Measurements from ENCODE around the gene HORMAD1.
A peak's percentile ranks its signal among the peaks of the same experiment; 100 is the strongest.
"Not testable (repeated sequence)": the region's sequence is repeated elsewhere in the genome, so short reads cannot be mapped to it uniquely, and the experiment has no call there.

HORMAD1 gene

GRCh38 chr1:150696995-150697927 is 23.4 kb downstream of the HORMAD1 start, which contains the start of gene GOLPH3L:
TSS of gene GOLPH3L (minus strand) at chr1:150697154. CDS start at chr1:150694838, 2,316 bp downstream.
- DNase-seq = peak; percentile 100

- DNase-seq = peak in 1 of 2 experiments; percentile 47
Measured at GRCh38 chr1:150696590-150696989, 24.1 kb downstream of the HORMAD1 start.

- DNase-seq = no peak
Measured at GRCh38 chr1:150696162-150696561, 24.5 kb downstream of the HORMAD1 start.

- no peak for DNase-seq
Measured at GRCh38 chr1:150695561-150695960, 25.1 kb downstream of the HORMAD1 start.

- no peak for DNase-seq
Measured at GRCh38 chr1:150692720-150693119, 28.0 kb downstream of the HORMAD1 start.

GRCh38 chr1:150688763-150689162 is 31.9 kb downstream of the HORMAD1 start:
- no peak for DNase-seq

GRCh38 chr1:150686275-150686674 is 34.4 kb downstream of the HORMAD1 start:
- DNase-seq = no peak

GRCh38 chr1:150683914-150684313 is 36.8 kb downstream of the HORMAD1 start:
- no peak for DNase-seq

- no peak for DNase-seq
Measured at GRCh38 chr1:150678988-150679387, 41.7 kb downstream of the HORMAD1 start.

GRCh38 chr1:150674881-150675280 is 45.8 kb downstream of the HORMAD1 start:
- DNase-seq = no peak

GRCh38 chr1:150663321-150663720 is 57.4 kb downstream of the HORMAD1 start:
- DNase-seq = no peak

- no peak for DNase-seq
Measured at GRCh38 chr1:150662811-150663210, 57.9 kb downstream of the HORMAD1 start.

- no peak for DNase-seq
Measured at GRCh38 chr1:150661156-150661555, 59.5 kb downstream of the HORMAD1 start.

GRCh38 chr1:150660584-150660983 is 60.1 kb downstream of the HORMAD1 start:
- no peak for DNase-seq

- DNase-seq = not testable (repeated sequence)
Measured at GRCh38 chr1:150657064-150657463, 63.6 kb downstream of the HORMAD1 start.

- DNase-seq = not testable (repeated sequence)
Measured at GRCh38 chr1:150654635-150655034, 66.1 kb downstream of the HORMAD1 start.

- DNase-seq = peak in 1 of 2 experiments; percentile 21
Measured at GRCh38 chr1:150650193-150650592, 70.5 kb downstream of the HORMAD1 start.

GRCh38 chr1:150649441-150650075 is 71.1 kb downstream of the HORMAD1 start:
- DNase-seq = no peak
